Stimulated activated CD8-positive, alpha-beta memory T cell treated with anti-CD3 and anti-CD28 coated beads, Interleukin-4, amount 100 ng/mL, for 1 hour (primary cell): ENCODE data around the gene PGM2L1.
"Not testable (repeated sequence)": the region's sequence is repeated elsewhere in the genome, so short reads cannot be mapped to it uniquely, and the experiment has no call there.

Source experiments
- DNase-seq, 2 donors: peaks; one replicate each; pipeline ENCODE4 v3.0.0-alpha.2; 2020; ENCODE audit warnings: low read depth in 2 of 2, low spot score in 1 of 2

PGM2L1 gene

GRCh38 chr11:74398244-74399159 lies at the start of gene PGM2L1:
Gene PGM2L1 (minus strand): TSS chr11:74398433. CDS start chr11:74398161, 272 bp downstream.
- peak; percentile 83 to 85 for DNase-seq

GRCh38 chr11:74447720-74448119 lies 49.5 kb upstream of the PGM2L1 start:
- no peak for DNase-seq

- DNase-seq: no peak
These were observed 48.3 kb upstream of the PGM2L1 start for GRCh38 chr11:74446532-74446938.

- DNase-seq: no peak
These were observed 46.1 kb upstream of the PGM2L1 start for GRCh38 chr11:74444173-74444826.

- DNase-seq: no peak
These were observed 45.0 kb upstream of the PGM2L1 start for GRCh38 chr11:74443071-74443864.

GRCh38 chr11:74442636-74443035 lies 44.4 kb upstream of the PGM2L1 start:
- no peak for DNase-seq

- DNase-seq: no peak
These were observed 40.4 kb upstream of the PGM2L1 start for GRCh38 chr11:74438681-74439080.

GRCh38 chr11:74437441-74438042 lies 39.3 kb upstream of the PGM2L1 start:
- DNase-seq: no peak

GRCh38 chr11:74434528-74434927 lies 36.3 kb upstream of the PGM2L1 start:
- DNase-seq: no peak

GRCh38 chr11:74429205-74429604 lies 31.0 kb upstream of the PGM2L1 start:
- DNase-seq: no peak

- DNase-seq: no peak
These were observed 29.2 kb upstream of the PGM2L1 start for GRCh38 chr11:74427384-74427886.

- DNase-seq: no peak
These were observed 26.9 kb upstream of the PGM2L1 start for GRCh38 chr11:74425100-74425499.

- DNase-seq: no peak
These were observed 20.3 kb upstream of the PGM2L1 start for GRCh38 chr11:74418509-74418895.

- no peak for DNase-seq
These were observed 19.8 kb upstream of the PGM2L1 start for GRCh38 chr11:74417860-74418508.

GRCh38 chr11:74417379-74417804 lies 19.2 kb upstream of the PGM2L1 start:
- DNase-seq: no peak

- not testable (repeated sequence) for DNase-seq
These were observed 18.7 kb upstream of the PGM2L1 start for GRCh38 chr11:74416974-74417373.

GRCh38 chr11:74412733-74413359 lies 14.6 kb upstream of the PGM2L1 start:
- DNase-seq: no peak

- DNase-seq: no peak
These were observed 14.1 kb upstream of the PGM2L1 start for GRCh38 chr11:74412321-74412720.

- DNase-seq: no peak
These were observed 11.4 kb upstream of the PGM2L1 start for GRCh38 chr11:74409633-74410032.
